ENCODE data around the gene ENO3. TPM values are rescaled to one million over a fixed set of nuclear protein-coding genes. Genes with fewer than 3 reads are reported as not detected.
A peak's percentile ranks its signal among the peaks of the same experiment; 100 is the strongest.

The ENO3 gene
- total RNA-seq, 1 experiment from 2014 or later: 24.6 TPM

DNA sequence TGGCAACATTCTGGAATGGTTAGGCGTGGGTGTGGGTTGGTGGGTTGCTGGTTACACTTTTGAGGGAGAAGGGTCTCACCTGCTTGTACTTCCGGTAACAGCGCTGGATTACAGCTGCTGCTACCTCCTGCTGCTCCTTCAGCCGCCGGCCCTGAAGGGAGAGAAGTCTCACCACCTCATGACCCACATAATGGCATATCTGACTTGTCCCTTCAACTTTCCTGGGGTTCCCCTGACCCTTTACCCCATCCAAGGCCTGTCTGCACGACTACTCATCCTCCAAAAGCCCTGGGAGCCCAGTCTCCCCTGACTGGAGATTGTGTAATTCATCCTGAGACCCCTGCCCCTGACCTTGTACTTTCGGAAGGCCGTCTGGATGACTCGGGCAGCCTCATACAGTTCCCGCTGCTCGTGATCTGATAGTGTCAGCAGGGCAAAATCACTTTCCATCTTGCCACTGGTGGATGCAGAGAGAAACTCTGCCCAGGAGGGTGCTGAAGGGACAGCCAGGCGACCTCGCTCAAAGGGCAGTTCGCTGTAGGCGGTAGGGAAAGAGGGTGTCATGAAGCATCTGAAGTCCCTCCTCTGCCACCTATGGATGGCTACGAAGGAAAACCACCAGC, 18.7 kb downstream of the ENO3 start:
- Histone ChIP-seq H3K79me2 (ENCODE audit: insufficient read depth, low read length) (peaks cover 13% of the 10 kb centered on the region; the same call in 1 of the 2 replicates), H2AFZ (ENCODE audit: low read depth, low read length, poor library complexity, severe bottlenecking) (no peak overlapping the region), H3K9me3 (ENCODE audit: control insufficient read depth in 1 of 2, insufficient read depth in 1 of 2, low read depth in 1 of 2, low read length in 2 of 2) (no peaks in the 10 kb centered on the region), H3K27ac (ENCODE audit: low read depth, low read length) (peak overlapping the region; percentile 90), H3K4me1 (ENCODE audit: control insufficient read depth in 1 of 2, insufficient read depth in 2 of 2, low read length in 2 of 2) (peaks cover 19 to 33% of the 10 kb centered on the region in 2 experiments), H3K9ac (ENCODE audit: low read length) (peak overlapping the region; percentile 80; the same call in 1 of the 2 replicates), H3K4me3 (replicated peaks in 1 of 2; ENCODE audit: low read depth in 1 of 2, low read length in 2 of 2) (0 out of 4 replicates have a peak overlapping the region, but pooled peaks of 1 of the 2 experiments have one; percentile 13), H3K4me2 (ENCODE audit: low read length) (peak overlapping the region; percentile 84), H4K20me1 (ENCODE audit: insufficient read depth) (no peaks in the 10 kb centered on the region), H3K27me3 (ENCODE audit: insufficient read depth, low read length) (no peaks in the 10 kb centered on the region), H3K9me2 (ENCODE audit: insufficient read depth) (no peaks in the 10 kb centered on the region), H3K36me3 (ENCODE audit: control insufficient read depth in 1 of 2, insufficient read depth in 2 of 2, low read length in 2 of 2) (peaks cover 4 to 19% of the 10 kb centered on the region in 2 experiments; a peak in 3 of 4 replicates)
- ATAC-seq (no peak), DNase-seq (ENCODE audit: low read depth, low spot score) (no peak)
- BruUV-seq (replicated peaks): TSS peak; percentile 50
- TF ChIP-seq SRF (IDR thresholded peaks at IDR 0.05; ENCODE audit: low read depth) (no peak), RAD21 (IDR thresholded peaks at IDR 0.05; ENCODE audit: low read depth) (no peak), POLR2AphosphoS5 (IDR thresholded peaks at IDR 0.05; ENCODE audit: low read depth, low read length) (no peak), SIN3A (IDR thresholded peaks at IDR 0.05; ENCODE audit: low read depth) (no peak), EZH2phosphoT487 (IDR thresholded peaks at IDR 0.05; ENCODE audit: borderline replicate concordance) (no peak), JUND (IDR thresholded peaks at IDR 0.05) (no peak), EZH2 (IDR thresholded peaks at IDR 0.05) (no peak), REST (IDR thresholded peaks at IDR 0.05; ENCODE audit: low read depth) (no peak)
- ChIA-PET RAD21 (ENCODE audit: low non-redundant PET in 1 of 2, low total read pairs in 2 of 2, uncharacterized antibody in 2 of 2, unreplicated experiment in 2 of 2) (no interaction called here), CTCF (interaction anchor here (1.0 kb wide), 1 partner anchor 29 kb away, joined by 3 read pairs; the partner anchor contains the start of genes RNF167 and SLC25A11), POLR2A (interaction anchor here (1.5 to 5.0 kb wide), 4 partner anchors 17 to 29 kb away, joined by 7 to 45 read pairs (median 14); partner anchors contain the start of genes CAMTA2, ENO3, PFN1 and RNF167)
- intact Hi-C loops (cut with micrococcal nuclease): no loop called here
